ENCODE data around the gene SHLD1. TPM values are rescaled to one million over a fixed set of nuclear protein-coding genes. Genes with fewer than 3 reads are reported as not detected.
A peak's percentile ranks its signal among the peaks of the same experiment; 100 is the strongest.

SHLD1 gene
- total RNA-seq, 1 donor = 1.7 TPM

DNA sequence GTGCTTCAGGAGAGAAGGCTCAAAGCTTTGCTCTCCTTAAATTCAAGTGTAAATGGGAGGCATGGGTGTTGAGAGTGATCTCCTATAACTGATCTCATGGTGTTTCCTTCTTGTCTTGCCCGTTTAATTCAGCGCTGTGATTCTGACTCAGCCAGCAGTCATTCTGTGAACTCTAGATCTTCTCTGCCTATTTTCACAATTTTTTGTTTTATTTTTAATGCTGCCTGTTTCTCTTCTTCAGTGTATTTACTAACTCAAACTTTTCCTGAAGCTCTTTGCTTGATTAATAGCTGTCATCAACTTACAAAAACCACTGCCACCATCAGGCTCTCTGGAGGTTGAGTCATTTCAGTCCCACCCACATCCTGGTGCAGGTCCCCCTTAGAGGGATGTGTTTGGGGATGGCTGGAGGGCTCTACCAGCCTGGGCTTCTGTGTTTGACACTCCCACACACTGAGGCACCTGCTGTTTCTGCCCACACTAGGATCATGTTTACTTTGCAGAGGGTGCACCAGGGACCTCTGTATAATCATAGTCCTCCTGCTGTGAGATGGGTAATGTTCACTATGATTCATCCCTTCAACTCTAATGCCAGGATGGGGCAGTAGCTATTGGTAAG is 94.0 kb downstream of the SHLD1 start:
- TF ChIP-seq, protein P1, sequence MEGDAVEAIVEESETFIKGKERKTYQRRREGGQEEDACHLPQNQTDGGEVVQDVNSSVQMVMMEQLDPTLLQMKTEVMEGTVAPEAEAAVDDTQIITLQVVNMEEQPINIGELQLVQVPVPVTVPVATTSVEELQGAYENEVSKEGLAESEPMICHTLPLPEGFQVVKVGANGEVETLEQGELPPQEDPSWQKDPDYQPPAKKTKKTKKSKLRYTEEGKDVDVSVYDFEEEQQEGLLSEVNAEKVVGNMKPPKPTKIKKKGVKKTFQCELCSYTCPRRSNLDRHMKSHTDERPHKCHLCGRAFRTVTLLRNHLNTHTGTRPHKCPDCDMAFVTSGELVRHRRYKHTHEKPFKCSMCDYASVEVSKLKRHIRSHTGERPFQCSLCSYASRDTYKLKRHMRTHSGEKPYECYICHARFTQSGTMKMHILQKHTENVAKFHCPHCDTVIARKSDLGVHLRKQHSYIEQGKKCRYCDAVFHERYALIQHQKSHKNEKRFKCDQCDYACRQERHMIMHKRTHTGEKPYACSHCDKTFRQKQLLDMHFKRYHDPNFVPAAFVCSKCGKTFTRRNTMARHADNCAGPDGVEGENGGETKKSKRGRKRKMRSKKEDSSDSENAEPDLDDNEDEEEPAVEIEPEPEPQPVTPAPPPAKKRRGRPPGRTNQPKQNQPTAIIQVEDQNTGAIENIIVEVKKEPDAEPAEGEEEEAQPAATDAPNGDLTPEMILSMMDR (IDR thresholded peaks at IDR 0.05; ENCODE audit: insufficient read depth, low read depth, low read length) = no peak
- peak; percentile 51 for DNase-seq (ENCODE audit: low read depth)
- H3K4me3 ChIP-seq (ENCODE audit: low read depth, low read length) = no peak overlapping the region

- TF ChIP-seq, protein P1 (IDR thresholded peaks at IDR 0.05; ENCODE audit: insufficient read depth, low read depth, low read length) = no peak
- peak overlapping the region; percentile 34 for H3K4me3 ChIP-seq (ENCODE audit: low read depth, low read length)
- DNase-seq (ENCODE audit: low read depth) = peak; percentile 88
These were observed 95.7 kb downstream of the SHLD1 start for GRCh38 chr20:5845681-5846615.

- no peak overlapping the region for H3K4me3 ChIP-seq (ENCODE audit: low read depth, low read length)
- DNase-seq (ENCODE audit: low read depth) = peak; percentile 33
- TF ChIP-seq, protein P1 (IDR thresholded peaks at IDR 0.05; ENCODE audit: insufficient read depth, low read depth, low read length) = no peak
These were observed 98.7 kb downstream of the SHLD1 start for GRCh38 chr20:5848711-5849505.

- no peak overlapping the region for H3K4me3 ChIP-seq (ENCODE audit: low read depth, low read length)
- TF ChIP-seq, protein P1 (IDR thresholded peaks at IDR 0.05; ENCODE audit: insufficient read depth, low read depth, low read length) = no peak
These were observed 105.7 kb downstream of the SHLD1 start for GRCh38 chr20:5855939-5856338.

GRCh38 chr20:5859608-5860007 is 109.4 kb downstream of the SHLD1 start:
- TF ChIP-seq, protein P1 (IDR thresholded peaks at IDR 0.05; ENCODE audit: insufficient read depth, low read depth, low read length) = no peak
- no peak for DNase-seq (ENCODE audit: low read depth)
- H3K4me3 ChIP-seq (ENCODE audit: low read depth, low read length) = no peak overlapping the region

More at GRCh38 chr20:5855939-5856338, 105.7 kb downstream of the SHLD1 start:
- no peak for DNase-seq (ENCODE audit: low read depth)

- DNase-seq (ENCODE audit: low read depth) = no peak
- TF ChIP-seq, protein P1 (IDR thresholded peaks at IDR 0.05; ENCODE audit: insufficient read depth, low read depth, low read length) = no peak
These were observed 112.5 kb downstream of the SHLD1 start for GRCh38 chr20:5862703-5863039.

More at GRCh38 chr20:5862703-5863039, 112.5 kb downstream of the SHLD1 start:
- no peak overlapping the region for H3K4me3 ChIP-seq (ENCODE audit: low read depth, low read length)

Data from fibroblast of villous mesenchyme (primary cell).